ENCODE data around the gene EHBP1. TPM values are rescaled to one million over a fixed set of nuclear protein-coding genes. Genes with fewer than 3 reads are reported as not detected.

The EHBP1 gene
- total RNA-seq, 1 experiment from 2014 or later = 32.1 TPM

DNA sequence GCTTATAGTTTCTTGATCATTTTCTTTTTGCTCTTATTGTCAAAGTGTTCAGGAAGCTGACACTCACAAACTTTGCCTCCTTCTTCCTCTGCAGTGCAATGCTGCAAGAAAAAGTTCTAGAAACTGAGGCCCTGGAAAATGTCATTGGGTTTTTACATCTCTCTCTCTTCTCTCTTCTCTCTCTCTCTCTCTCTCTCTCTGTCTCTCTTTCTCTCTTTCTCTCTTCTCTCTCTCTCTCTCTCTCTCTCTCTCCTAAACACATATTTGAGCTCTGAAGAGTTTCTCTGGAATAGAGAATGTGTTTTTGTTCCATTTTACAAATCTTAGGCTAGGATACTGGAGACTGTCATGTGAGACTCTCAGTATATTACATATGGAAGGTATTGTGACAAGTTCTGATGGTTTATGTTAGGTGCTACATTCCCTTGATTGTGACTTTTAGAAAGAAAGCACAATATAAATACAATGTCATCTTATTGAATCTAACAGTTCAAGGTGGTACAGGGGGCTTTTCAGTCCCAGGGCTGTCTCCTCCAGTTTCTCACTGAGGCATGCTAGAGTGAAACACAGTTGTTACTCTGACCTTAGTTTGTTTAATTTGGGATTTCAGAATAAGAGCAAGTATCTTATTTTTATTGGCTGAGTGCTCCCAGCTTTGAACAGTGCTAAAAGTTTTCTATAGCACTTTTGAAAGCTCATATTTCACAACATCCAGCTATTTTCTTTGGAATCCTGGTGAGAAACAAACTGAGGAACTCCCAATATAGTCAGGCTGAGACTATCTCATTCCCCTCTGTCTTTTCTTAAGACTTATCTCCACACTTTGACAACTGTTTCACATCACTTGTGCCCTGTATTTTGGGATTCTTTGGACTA lies 41.4 kb upstream of the EHBP1 start:
- Histone ChIP-seq H3K36me3 (ENCODE audit: insufficient read depth, low read length, poor library complexity, severe bottlenecking) (no peaks in the 10 kb centered on the region), H3K27me3 (replicated peaks; ENCODE audit: insufficient read depth, low read depth, low read length, poor library complexity) (no peaks in the 10 kb centered on the region), H3K9me3 (ENCODE audit: low read depth, low read length, poor library complexity, severe bottlenecking) (no peaks in the 10 kb centered on the region), H3K4me1 (ENCODE audit: insufficient read depth, low read length, poor library complexity, severe bottlenecking) (no peaks in the 10 kb centered on the region), H3K4me3 (ENCODE audit: low read depth, low read length, poor library complexity, severe bottlenecking) (no peak overlapping the region), H3K27ac (ENCODE audit: low read depth, low read length, poor library complexity, severe bottlenecking) (no peak overlapping the region)
- DNase-seq (ENCODE audit: low spot score) = no peak
- TF ChIP-seq, protein P1, sequence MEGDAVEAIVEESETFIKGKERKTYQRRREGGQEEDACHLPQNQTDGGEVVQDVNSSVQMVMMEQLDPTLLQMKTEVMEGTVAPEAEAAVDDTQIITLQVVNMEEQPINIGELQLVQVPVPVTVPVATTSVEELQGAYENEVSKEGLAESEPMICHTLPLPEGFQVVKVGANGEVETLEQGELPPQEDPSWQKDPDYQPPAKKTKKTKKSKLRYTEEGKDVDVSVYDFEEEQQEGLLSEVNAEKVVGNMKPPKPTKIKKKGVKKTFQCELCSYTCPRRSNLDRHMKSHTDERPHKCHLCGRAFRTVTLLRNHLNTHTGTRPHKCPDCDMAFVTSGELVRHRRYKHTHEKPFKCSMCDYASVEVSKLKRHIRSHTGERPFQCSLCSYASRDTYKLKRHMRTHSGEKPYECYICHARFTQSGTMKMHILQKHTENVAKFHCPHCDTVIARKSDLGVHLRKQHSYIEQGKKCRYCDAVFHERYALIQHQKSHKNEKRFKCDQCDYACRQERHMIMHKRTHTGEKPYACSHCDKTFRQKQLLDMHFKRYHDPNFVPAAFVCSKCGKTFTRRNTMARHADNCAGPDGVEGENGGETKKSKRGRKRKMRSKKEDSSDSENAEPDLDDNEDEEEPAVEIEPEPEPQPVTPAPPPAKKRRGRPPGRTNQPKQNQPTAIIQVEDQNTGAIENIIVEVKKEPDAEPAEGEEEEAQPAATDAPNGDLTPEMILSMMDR (conservative IDR thresholded peaks at IDR 0.05; ENCODE audit: low read depth, low read length) = no peak
- no peak for TF ChIP-seq EZH2 (IDR thresholded peaks at IDR 0.05; ENCODE audit: borderline replicate concordance, low read depth, low read length, poor library complexity, severe bottlenecking)
- CTCF ChIA-PET = no interaction called here
- POLR2A ChIA-PET (ENCODE audit: low non-redundant PET) = no interaction called here
- no TSS peak for BruUV-seq (replicated peaks)
- intact Hi-C loops (cut with micrococcal nuclease; ENCODE audit: unreplicated experiment) = no loop called here

DNA sequence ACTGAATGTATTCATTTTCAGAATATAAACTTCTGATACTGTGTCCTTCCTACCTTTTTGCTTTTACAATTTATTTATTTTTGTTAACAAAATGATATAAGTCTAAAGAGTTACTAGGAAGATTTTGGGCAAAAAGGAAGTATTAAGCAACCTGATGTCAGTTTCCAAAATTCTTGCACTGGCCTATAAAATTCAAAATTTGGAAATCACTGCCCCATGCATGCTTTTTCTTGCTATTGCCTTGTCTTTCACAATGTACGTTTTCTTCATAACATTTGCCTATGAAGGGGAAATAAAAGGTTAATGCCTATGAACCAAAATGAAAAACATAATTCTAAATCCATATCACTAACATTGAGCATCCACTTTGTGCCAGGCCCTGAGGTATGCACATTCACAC lies 40.1 kb upstream of the EHBP1 start:
- TF ChIP-seq, protein P1 (conservative IDR thresholded peaks at IDR 0.05; ENCODE audit: low read depth, low read length) = no peak
- no peak for TF ChIP-seq EZH2 (IDR thresholded peaks at IDR 0.05; ENCODE audit: borderline replicate concordance, low read depth, low read length, poor library complexity, severe bottlenecking)
- CTCF ChIA-PET = no interaction called here
- Histone ChIP-seq H3K27me3 (replicated peaks; ENCODE audit: insufficient read depth, low read depth, low read length, poor library complexity) (no peaks in the 10 kb centered on the region), H3K36me3 (ENCODE audit: insufficient read depth, low read length, poor library complexity, severe bottlenecking) (no peaks in the 10 kb centered on the region), H3K4me1 (ENCODE audit: insufficient read depth, low read length, poor library complexity, severe bottlenecking) (no peaks in the 10 kb centered on the region), H3K9me3 (ENCODE audit: low read depth, low read length, poor library complexity, severe bottlenecking) (no peaks in the 10 kb centered on the region), H3K4me3 (ENCODE audit: low read depth, low read length, poor library complexity, severe bottlenecking) (no peak overlapping the region), H3K27ac (ENCODE audit: low read depth, low read length, poor library complexity, severe bottlenecking) (no peak overlapping the region)
- no peak for DNase-seq (ENCODE audit: low spot score)
- POLR2A ChIA-PET (ENCODE audit: low non-redundant PET) = no interaction called here
- BruUV-seq (replicated peaks) = no TSS peak
- intact Hi-C loops (cut with micrococcal nuclease; ENCODE audit: unreplicated experiment) = no loop called here

DNA sequence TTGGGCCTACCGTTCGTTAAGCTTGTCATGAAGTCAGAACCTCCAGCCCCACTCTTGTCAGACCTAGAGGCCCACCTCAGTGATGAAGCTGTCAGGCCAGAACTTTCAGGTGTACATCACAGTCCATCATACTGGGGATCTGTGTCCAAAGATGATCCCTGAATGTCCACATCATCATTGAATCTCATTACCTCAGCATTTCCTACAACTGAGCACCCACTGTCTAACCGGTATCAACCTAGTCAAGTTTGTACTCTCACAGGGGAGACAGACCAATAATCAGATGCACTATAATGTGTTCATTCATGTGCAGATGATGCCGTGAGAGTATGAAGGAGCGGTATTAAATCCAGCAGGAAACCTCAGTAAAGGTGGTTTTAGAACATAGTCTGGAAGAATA lies 36.3 kb upstream of the EHBP1 start:
- intact Hi-C loops (cut with micrococcal nuclease; ENCODE audit: unreplicated experiment) = no loop called here
- H3K4me1 ChIP-seq (ENCODE audit: insufficient read depth, low read length, poor library complexity, severe bottlenecking) = no peaks in the 10 kb centered on the region

More for the DNA sequence above, 36.3 kb upstream of the EHBP1 start:
- no TSS peak for BruUV-seq (replicated peaks)
- Histone ChIP-seq H3K4me3 (ENCODE audit: low read depth, low read length, poor library complexity, severe bottlenecking) (no peak overlapping the region), H3K36me3 (ENCODE audit: insufficient read depth, low read length, poor library complexity, severe bottlenecking) (no peaks in the 10 kb centered on the region), H3K9me3 (ENCODE audit: low read depth, low read length, poor library complexity, severe bottlenecking) (no peaks in the 10 kb centered on the region), H3K27ac (ENCODE audit: low read depth, low read length, poor library complexity, severe bottlenecking) (no peak overlapping the region), H3K27me3 (replicated peaks; ENCODE audit: insufficient read depth, low read depth, low read length, poor library complexity) (no peaks in the 10 kb centered on the region)
- no peak for DNase-seq (ENCODE audit: low spot score)
- ChIA-PET POLR2A (ENCODE audit: low non-redundant PET) (no interaction called here), CTCF (no interaction called here)
- no peak for TF ChIP-seq EZH2 (IDR thresholded peaks at IDR 0.05; ENCODE audit: borderline replicate concordance, low read depth, low read length, poor library complexity, severe bottlenecking)
- TF ChIP-seq, protein P1 (conservative IDR thresholded peaks at IDR 0.05; ENCODE audit: low read depth, low read length) = no peak
